Head of caudate nucleus (tissue), 42 donors: ENCODE data around the gene ERG.

Source experiments
- DNase-seq, 42 donors: peaks; one replicate each; pipeline versions ENCODE4 v3.0.0 to v3.0.0-alpha.2; 2020 to 2021; ENCODE audit warnings: mixed read lengths in 7 of 42
- intact Hi-C: fragments of 100-400 bp; cut with DNase I; formaldehyde crosslinking; loops from one replicate; pipeline ENCODE4 v1.15.0; 2022

Gene ERG

DNA sequence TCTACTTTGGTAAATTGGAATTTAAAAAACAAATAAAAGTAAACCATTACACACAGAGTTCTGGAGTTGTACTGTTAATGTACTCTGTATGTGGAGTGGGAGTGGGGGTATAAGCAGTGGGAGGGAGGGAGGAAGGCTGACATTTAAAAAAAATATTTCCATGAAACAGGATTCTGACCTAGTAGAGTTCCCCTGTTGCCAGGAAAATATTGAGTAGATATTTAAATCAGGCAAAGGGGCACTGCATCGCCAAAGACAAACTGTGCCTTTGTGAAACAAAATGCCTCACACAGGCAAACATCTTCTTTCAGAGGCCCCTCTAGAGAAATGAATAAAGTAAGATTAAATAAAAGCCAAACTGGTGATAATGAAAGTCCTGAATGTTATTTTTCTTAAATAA is 87.8 kb downstream of the ERG start:
- no peak for DNase-seq

DNA sequence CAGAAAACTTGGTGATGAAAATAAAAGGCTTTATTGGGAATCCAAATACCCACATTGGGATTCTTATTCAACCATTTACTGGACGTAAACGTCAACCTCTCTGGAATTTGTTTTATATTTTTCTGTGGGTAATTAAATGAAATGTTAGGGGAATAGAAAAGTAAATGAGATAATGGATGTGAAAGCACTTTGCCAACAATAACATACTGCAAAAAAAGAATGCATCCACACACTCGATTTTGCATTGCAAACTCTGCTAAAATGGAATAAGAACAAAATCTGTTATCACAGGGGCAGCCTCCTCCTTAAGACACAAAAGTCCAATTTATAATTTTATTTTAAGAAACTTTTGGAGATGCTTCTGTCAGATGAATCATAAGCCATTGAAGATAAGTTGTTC is 88.4 kb downstream of the ERG start:
- intact Hi-C loops: no loop called here
- no peak for DNase-seq

More for the DNA sequence above, 87.8 kb downstream of the ERG start:
- intact Hi-C loops: no loop called here

DNA sequence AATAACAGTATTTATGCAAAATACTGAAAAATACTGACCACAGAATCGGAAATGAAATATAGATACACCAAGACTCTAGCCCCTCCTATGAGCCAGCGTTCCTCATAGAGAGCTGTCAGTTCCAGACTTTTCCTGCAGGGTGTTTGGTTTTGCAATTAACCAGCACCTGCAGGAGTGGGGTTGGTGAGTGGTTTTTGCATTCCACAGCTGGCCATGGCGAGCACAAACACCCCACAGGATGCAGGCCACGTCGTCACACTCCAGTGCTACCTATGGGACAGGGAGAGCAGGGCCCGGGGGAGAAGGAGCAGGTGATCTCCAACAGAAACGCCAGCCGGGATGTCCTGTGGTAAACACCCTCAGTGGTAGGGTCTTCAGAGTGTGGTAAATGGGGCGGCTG is 94.1 kb downstream of the ERG start:
- DNase-seq: no peak
- intact Hi-C loops: no loop called here

DNA sequence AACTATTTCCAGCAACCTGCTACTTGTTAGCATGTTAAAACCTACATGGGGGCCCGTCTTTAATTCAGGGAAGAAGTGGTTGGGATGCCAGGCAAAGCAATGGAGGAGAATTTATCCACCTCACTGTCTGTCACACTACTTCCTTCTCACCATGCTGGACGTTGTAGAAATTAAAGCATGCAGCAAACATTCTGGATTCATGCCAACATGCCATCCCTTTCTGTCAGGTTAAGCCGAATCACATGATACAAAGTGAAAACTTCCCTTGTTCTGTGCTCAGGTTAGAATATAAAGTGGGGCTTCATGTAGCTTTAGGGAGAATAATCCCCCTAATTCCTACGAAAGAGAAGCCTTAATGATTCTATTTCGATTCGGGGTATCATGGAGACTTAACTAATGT is 95.5 kb downstream of the ERG start:
- DNase-seq: no peak
- intact Hi-C loops: no loop called here

DNA sequence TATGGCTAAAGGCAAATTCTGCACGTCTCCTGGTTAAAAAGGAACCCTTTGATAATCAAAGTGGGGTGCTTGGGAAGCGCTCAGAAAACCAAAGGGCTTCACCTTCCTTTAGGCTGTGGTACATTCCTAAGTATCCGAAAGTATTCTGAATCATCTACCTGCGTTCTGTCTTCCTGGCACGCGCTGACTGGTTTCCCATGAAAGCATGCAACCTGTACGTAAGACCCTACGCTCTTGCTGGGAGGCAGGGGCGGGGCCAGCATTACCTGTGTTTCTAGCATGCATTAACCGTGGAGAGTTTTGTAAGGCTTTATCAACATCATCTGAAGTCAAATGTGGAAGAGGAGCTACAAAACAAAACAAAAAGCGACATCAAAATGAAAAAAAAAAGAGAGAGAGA is 96.0 kb downstream of the ERG start:
- intact Hi-C loops: no loop called here
- no peak for DNase-seq

DNA sequence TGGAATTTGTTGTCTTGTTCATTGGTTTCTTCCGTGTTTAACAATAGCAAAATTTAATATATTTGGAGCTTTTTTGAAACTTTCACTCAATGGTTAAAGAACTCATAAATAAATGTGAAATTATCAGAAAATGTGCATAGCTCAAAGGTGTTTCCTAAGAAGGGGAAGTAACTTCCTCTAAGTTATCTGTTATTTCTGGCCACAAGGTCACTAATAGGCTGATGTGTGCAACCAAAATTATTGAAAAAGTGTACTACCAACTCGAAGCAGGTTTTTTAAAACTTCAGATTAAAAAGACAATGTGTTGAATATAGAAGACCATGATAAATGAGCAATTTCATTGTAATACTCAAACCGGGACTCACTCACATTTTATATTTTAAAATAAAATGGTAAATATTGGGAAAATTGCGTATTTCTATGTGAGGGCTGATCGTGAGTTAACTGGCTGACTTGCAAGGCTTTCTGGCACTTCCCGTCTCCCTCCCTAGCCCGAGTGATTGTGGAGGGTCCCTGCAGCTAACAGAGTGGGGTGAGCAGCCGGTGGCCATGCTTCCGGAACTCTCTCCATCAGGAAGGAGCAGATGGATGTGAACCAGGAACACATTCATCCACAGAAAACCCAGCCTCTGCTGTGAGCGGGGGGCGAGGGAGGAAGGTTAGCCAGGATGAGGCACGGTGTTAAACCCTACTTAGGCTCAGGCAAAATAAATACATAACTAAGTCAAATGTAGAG is 96.9 kb downstream of the ERG start:
- intact Hi-C loops: no loop called here
- no peak for DNase-seq

DNA sequence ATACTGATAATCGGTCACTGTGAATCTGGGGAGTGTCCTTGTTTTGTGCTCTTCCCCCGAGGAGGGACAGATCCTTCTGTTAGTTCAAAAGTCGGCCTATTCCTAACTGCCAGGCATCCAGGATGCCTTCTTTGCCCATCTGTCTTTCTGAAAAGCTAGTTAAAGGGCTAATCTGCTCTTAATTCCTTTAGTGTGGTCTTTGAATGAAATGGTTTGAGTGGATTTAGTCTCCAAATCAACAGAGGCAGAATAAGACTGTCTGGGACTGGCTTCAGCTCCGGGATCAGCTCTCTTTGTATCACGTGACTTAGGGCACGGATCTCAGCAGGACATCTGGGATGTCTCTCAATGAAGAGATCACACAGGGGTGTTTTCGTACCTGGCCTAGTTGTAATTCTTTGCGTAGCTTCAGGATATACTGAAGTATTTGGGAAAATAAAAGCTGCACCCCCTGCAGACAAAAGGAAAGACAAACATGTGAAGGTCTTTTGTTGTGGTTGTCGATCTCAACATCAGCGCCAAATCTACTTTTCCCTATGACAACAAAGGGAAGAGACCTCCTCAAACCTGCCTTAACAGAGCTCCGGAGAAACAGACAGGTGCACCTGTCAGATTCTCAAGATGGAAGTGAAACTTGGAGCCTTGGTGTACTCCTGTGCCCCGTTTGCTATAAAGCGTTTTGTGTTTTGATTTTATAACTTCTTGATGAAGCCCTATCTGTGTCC is 97.9 kb downstream of the ERG start:
- intact Hi-C loops: no loop called here

DNA sequence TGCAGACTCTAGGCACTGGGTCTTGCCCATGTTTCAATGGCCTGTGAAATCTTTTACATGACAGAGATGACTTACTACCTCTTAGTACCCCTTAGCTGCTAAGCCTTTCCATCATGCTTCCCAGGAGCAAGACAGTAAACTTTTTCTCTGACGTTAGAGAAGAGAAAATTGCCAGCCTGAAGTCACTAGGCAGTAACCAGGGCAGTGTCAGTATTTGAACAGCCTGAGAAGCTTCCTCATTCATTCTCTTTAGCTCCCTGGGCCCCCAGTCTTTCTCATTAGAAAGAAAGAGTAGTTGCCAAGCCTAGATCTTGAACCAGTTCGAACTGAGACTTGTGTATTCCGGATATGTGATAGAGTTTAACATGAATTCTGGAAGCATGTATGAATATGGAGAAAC is 99.2 kb downstream of the ERG start:
- intact Hi-C loops: no loop called here
- DNase-seq: no peak

More for the DNA sequence above, 97.9 kb downstream of the ERG start:
- DNase-seq: no peak

DNA sequence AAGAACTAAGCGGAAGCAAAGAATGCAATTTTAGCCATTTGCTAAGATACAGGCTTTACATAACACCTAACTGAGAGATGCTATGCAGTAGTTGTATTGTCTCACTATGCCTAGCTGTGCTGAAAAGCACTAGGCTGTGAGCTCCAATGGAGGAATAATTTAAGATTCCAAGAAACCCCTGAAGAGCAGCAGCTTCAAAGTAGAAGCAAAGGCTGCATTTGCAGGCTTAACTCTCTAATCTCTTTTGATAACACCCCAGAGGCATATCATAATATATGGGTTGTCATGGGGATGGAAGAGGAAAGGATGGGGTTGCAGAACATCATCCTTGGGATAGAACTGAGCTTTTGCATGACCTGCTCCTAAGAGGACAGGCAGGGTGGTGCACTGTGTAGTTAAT is 102.0 kb downstream of the ERG start:
- DNase-seq: no peak
- intact Hi-C loops: no loop called here

DNA sequence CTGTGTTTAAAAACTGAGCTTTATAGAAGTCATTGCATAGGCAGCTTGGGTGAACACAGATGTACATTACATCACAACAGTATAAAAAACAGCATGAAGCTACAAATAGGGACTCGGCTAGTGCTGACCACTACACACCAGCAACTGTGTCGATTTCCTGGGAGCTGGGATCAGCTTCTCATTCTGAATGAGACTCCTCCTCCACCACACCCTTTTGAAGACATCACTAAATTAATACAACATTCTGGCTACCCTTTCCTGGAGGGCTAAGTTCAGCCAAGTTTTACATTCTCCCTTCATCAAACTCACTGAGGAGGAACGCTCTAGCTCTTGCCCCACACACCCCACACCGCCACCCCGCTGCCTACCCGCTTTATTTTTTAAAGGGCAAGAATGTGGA is 102.7 kb downstream of the ERG start:
- intact Hi-C loops: no loop called here
- DNase-seq: no peak

DNA sequence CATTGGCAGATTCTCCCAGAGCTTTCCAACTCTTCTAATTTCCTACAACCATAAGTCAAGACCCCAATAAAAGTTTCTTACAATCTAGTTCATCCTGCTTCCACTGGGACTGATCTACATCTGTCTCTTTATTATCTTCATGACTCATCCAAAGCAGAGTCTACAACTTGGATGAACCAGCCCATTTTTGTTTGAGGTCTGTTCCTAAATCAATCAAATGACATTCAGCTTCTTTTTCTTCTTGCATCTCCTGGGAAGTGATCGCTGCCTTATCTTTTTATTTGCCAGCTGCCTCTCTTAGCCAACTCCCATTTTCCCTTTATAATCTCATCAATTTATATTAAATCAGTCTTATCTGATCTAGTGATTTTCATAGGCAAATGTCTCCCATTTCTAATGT is 105.6 kb downstream of the ERG start:
- no peak for DNase-seq
- intact Hi-C loops: no loop called here

DNA sequence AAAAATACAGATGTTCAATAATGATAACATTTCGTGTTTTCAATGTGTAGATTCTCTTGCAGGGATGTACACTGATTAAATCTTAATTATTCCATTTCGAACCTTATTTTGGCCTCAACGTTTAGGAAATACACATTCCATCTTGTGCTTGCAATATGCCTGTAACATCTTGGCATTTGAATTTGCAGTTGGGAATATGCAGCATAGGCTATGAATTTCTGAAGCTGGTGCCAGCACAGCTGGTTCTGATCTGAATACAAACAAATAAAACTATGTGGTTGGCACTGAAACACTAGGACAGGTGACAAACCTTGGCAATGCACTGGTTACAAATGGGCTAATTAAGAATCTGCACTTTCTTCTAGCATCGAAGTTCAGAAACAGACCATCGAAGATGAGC is 108.4 kb downstream of the ERG start:
- intact Hi-C loops: no loop called here
- no peak for DNase-seq

DNA sequence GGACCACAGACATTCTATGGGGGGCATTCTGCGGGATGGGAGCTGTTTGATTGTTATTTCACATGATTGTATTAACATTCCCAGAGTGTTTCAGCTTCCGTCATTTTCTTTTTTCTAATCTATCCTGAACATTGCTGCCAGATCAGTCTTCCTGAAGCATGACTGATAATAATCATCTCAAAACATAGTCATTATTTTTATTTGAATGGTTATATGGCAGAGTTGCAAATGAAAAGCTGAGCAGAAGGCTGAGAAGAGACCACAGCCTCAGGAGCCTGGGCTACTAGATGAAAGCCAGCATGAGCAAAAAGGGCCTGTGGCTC is 109.0 kb downstream of the ERG start:
- intact Hi-C loops: no loop called here
- DNase-seq: no peak

DNA sequence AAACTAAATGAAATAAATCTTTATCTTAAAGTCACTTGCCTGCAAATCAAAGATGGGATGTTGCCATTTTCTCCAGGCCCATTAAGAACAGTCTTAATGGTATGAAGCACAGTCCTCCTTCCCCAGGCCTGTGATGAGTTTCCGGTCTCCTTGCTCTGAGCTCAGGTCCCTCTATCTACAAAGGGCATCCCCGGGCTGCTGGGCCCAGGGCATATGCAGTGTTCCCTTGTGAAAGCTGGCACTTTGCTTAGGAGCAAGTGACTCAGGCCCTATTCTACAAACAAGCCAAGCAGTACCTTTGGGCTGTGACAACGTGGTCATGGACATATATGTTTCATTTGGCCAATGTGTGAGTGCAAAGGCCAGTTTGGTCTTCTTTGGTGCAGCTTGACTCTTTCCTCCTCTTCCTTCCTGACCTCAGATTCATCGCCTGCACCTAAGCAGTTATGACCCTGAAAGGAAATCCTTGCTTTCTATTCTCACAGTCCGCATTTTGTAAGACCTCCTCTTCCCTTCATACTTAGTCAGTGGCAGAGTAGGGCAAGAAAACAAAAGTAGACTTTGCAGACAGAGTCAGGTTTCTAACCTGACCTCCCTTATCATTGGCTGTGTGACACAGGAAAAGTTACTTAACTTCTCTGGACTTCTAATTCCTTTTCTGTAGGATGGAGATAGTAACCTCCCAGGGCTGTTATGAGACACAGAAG is 109.5 kb downstream of the ERG start:
- no peak for DNase-seq
- intact Hi-C loops: no loop called here

DNA sequence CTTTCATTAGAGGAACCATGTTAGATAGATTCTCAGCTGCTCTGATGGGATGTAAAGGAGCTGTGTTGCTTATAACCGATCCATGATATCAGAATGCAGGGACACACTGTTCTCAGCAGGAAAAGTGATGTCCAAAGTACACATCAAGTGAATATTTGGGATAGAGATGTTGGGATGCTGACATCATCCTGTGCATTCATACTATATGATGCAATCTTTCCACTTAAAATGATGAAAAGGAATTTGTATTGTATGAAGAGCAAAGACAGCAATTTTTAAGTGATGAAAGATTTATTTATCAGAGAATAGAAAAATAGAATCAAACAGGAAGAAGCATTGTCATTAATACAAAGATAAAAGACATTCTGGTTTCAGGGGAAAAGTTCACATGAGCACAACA is 110.1 kb downstream of the ERG start:
- DNase-seq: no peak
- intact Hi-C loops: no loop called here

DNA sequence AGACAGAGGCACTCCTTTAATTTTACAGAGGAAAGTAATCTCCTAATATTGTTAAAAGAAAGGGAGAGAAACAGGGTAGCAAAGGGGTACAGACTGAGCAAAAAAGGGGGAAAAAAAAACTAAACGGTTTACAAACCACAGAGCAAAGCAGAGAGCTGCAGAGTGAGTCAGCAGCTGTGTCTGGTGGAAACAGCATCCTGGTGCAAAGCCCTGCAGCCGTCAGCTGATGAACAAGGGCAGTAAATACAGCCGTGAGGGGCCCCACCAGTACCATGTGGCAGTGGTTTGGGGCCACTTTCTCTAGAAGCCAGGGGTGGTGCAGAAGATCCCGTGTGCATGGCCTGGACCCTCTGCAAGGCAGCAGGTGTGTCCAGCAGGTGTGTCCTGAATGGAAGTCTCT is 111.3 kb downstream of the ERG start:
- no peak for DNase-seq
- intact Hi-C loops: no loop called here

DNA sequence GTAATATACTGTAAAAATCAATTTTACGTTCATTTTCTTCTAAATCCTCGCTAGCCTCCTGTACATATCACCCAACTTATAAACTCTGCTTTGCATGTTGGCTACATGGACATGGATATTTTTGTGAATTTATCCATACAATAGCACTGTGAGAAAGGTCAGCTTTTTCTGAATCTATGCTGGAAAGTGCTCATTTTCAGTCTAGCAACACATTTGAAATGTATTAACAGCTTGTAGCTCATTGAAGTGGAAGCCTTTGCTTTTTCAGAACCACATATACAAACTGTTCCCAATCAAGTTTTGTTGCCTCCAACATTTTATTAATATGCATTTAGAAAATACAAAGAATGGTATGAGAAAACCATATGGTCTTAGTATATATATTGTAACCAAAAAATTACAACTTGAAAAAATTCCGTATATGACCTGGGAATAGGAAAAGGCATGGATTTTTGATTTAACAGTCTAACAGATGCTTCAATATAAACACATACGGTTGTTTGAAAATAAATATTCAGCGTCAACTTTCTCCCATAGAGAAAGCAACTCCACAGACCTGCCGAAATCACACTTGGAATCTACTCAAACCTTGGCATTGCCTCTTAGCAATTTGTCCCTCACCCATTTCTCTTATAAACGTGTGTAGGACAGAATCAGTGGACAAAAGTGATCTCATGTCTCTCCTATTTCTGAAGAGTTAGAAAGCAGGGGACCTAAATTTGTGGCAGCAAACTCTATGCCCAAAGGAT is 112.7 kb downstream of the ERG start:
- no peak for DNase-seq

DNA sequence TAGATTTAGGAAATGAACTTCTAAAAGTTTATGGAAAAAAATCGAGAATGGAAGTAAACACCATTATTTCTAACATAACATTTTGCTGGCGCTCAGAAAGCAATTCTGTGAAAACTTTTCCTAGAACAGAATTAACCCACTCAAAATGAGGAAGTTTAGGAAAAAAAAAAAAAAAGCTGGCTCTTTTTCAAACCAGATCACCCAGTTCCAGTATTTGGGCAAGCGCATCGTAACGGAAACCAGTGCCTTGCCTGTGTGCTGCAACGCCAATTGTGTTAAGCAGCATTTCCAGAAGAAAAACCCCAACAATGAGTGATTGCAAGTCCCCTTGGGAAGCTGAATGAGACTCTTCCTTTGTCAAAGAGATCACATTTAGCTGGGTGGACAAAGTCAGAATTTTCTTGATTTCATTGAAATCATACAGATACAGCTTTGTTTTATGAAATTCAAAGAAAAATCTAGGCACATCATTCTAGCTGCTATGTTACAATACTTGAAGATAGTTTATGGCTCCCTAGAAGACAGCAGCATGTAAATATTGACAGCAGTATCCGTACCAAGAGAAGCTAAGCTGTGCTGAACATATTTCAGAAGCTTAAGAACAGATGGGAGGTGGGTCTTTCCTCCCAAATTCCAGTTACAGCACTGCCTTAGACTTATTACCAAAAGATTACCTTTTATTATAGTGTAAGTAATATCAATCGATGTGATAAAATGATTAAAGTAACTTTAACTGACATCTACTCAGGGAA is 113.4 kb downstream of the ERG start:
- DNase-seq: peak in 3 of 42 donors; percentile 3 to 44 (median 5)
- intact Hi-C loops: no loop called here

More for the DNA sequence above, 112.7 kb downstream of the ERG start:
- intact Hi-C loops: no loop called here

DNA sequence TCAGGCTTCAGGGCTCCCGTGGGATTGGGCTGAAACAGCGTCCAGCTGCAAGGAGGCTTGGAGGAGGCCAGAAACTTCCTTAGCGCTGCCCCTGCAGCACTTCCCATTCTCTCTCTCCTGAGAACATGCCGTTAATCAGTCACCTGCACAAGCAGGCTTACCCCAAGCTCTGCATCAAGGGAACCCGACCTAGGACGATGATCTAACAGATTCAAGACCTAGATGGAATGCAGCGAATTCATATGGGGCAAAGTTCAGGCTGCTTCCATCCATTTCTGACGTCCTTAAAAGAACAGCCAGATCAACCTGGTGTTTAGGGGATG is 114.1 kb downstream of the ERG start:
- intact Hi-C loops: no loop called here
- no peak for DNase-seq
